HEK293 (cell line): Measurements from ENCODE around the gene OR2Y1.

ENCODE experiments used
- HOXA7 ChIP-seq: sonication (generic); formaldehyde crosslinking; IDR thresholded peaks from 2 replicates; pipeline ENCODE4 v1.8.1; 2022; ENCODE audit warnings: missing genetic modification reagents, borderline replicate concordance
- TCF7L2 ChIP-seq: IDR thresholded peaks from 2 replicates; pipeline ENCODE4 v1.6.1; 2011; ENCODE audit warnings: low read depth, mild to moderate bottlenecking, inconsistent platforms, low read length, moderate library complexity, borderline replicate concordance
- YY2 ChIP-seq: fragments of 450-650 bp; formaldehyde crosslinking; IDR thresholded peaks from 2 replicates; pipeline ENCODE4 v1.5.1; 2016; ENCODE audit warnings: missing biosample characterization, missing genetic modification characterization
- ZBTB8A ChIP-seq: fragments of 450-650 bp; formaldehyde crosslinking; IDR thresholded peaks from 2 replicates; pipeline ENCODE4 v1.5.1; 2016; ENCODE audit warnings: missing biosample characterization, missing genetic modification characterization
- ZFHX2 ChIP-seq: fragments of 450-650 bp; formaldehyde crosslinking; conservative IDR thresholded peaks from 2 replicates; pipeline ENCODE4 v1.5.1; 2016; ENCODE audit warnings: missing biosample characterization, missing genetic modification characterization
- ZNF121 ChIP-seq: fragments of 450-650 bp; formaldehyde crosslinking; IDR thresholded peaks from 2 replicates; pipeline ENCODE4 v1.5.1; 2016; ENCODE audit warnings: missing biosample characterization, missing genetic modification characterization
- ZNF302 ChIP-seq: fragments of 450-650 bp; formaldehyde crosslinking; IDR thresholded peaks from 2 replicates; pipeline ENCODE4 v1.5.1; 2016; ENCODE audit warnings: missing biosample characterization, missing genetic modification characterization, low read depth
- ZNF426 ChIP-seq: fragments of 450-650 bp; formaldehyde crosslinking; IDR thresholded peaks from 2 replicates; pipeline ENCODE4 v1.5.1; 2017; ENCODE audit warnings: missing biosample characterization, missing genetic modification characterization, mild to moderate bottlenecking, inconsistent platforms, moderate library complexity
- TF ChIP-seq, protein P1 (sequence below): fragments of 450-650 bp; formaldehyde crosslinking; IDR thresholded peaks from 2 replicates; pipeline ENCODE4 v1.5.1; 2016; ENCODE audit warnings: missing biosample characterization, missing genetic modification characterization
- TF ChIP-seq, protein P2 (sequence below): sonication (generic); formaldehyde crosslinking; IDR thresholded peaks from 2 replicates; pipeline ENCODE4 v1.8.1; 2022; ENCODE audit warnings: mild to moderate bottlenecking, moderate library complexity, missing genetic modification reagents
- TF ChIP-seq, protein P3 (sequence below): fragments of 450-650 bp; formaldehyde crosslinking; IDR thresholded peaks from 2 replicates; pipeline ENCODE4 v1.5.1; 2016; ENCODE audit warnings: missing biosample characterization, missing genetic modification characterization
- TF ChIP-seq, protein P4 (sequence below): fragments of 450-650 bp; formaldehyde crosslinking; IDR thresholded peaks from 2 replicates; pipeline ENCODE4 v1.5.1; 2016; ENCODE audit warnings: missing biosample characterization, missing genetic modification characterization

DNA sequence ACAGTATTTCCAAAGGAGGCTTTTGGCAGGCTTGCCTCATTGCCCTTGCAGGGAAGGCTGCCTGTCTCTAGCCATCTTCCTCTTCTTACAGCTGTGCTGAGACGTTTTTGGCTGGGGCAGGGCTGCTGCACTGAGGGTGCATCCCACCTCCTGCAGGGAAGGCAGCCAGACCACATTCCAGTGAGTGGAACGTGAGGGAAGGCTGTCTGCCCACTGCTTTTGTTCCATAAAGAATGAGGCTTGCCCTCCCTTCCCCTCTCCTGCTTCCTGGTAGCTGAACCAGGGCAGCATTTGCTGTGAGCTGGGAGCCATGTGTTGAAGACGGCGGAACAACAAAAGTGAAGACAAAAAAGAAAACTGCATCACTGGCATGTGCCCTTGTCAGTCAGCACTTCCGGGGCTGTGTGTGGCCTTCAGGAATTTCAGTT, 46.0 kb upstream of the OR2Y1 start:
- TF ChIP-seq, protein P1, sequence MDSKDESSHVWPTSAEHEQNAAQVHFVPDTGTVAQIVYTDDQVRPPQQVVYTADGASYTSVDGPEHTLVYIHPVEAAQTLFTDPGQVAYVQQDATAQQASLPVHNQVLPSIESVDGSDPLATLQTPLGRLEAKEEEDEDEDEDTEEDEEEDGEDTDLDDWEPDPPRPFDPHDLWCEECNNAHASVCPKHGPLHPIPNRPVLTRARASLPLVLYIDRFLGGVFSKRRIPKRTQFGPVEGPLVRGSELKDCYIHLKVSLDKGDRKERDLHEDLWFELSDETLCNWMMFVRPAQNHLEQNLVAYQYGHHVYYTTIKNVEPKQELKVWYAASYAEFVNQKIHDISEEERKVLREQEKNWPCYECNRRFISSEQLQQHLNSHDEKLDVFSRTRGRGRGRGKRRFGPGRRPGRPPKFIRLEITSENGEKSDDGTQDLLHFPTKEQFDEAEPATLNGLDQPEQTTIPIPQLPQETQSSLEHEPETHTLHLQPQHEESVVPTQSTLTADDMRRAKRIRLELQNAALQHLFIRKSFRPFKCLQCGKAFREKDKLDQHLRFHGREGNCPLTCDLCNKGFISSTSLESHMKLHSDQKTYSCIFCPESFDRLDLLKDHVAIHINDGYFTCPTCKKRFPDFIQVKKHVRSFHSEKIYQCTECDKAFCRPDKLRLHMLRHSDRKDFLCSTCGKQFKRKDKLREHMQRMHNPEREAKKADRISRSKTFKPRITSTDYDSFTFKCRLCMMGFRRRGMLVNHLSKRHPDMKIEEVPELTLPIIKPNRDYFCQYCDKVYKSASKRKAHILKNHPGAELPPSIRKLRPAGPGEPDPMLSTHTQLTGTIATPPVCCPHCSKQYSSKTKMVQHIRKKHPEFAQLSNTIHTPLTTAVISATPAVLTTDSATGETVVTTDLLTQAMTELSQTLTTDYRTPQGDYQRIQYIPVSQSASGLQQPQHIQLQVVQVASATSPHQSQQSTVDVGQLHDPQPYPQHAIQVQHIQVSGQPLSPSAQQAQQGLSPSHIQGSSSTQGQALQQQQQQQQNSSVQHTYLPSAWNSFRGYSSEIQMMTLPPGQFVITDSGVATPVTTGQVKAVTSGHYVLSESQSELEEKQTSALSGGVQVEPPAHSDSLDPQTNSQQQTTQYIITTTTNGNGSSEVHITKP: no peak
- TF ChIP-seq, protein P2, sequence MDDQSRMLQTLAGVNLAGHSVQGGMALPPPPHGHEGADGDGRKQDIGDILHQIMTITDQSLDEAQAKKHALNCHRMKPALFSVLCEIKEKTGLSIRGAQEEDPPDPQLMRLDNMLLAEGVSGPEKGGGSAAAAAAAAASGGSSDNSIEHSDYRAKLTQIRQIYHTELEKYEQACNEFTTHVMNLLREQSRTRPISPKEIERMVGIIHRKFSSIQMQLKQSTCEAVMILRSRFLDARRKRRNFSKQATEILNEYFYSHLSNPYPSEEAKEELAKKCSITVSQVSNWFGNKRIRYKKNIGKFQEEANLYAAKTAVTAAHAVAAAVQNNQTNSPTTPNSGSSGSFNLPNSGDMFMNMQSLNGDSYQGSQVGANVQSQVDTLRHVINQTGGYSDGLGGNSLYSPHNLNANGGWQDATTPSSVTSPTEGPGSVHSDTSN (CRISPR knock-in tag): no peak
- TF ChIP-seq TCF7L2 (no peak), YY2 (no peak), HOXA7 (CRISPR knock-in tag) (no peak), ZNF121 (tag by site-specific recombination) (no peak), ZNF426 (tag by site-specific recombination) (no peak), ZFHX2 (tag by site-specific recombination) (no peak), ZNF302 (no peak), ZBTB8A (tag by site-specific recombination) (no peak)
- TF ChIP-seq, protein P3, sequence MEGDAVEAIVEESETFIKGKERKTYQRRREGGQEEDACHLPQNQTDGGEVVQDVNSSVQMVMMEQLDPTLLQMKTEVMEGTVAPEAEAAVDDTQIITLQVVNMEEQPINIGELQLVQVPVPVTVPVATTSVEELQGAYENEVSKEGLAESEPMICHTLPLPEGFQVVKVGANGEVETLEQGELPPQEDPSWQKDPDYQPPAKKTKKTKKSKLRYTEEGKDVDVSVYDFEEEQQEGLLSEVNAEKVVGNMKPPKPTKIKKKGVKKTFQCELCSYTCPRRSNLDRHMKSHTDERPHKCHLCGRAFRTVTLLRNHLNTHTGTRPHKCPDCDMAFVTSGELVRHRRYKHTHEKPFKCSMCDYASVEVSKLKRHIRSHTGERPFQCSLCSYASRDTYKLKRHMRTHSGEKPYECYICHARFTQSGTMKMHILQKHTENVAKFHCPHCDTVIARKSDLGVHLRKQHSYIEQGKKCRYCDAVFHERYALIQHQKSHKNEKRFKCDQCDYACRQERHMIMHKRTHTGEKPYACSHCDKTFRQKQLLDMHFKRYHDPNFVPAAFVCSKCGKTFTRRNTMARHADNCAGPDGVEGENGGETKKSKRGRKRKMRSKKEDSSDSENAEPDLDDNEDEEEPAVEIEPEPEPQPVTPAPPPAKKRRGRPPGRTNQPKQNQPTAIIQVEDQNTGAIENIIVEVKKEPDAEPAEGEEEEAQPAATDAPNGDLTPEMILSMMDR (tag by site-specific recombination): no peak
- TF ChIP-seq, protein P4, sequence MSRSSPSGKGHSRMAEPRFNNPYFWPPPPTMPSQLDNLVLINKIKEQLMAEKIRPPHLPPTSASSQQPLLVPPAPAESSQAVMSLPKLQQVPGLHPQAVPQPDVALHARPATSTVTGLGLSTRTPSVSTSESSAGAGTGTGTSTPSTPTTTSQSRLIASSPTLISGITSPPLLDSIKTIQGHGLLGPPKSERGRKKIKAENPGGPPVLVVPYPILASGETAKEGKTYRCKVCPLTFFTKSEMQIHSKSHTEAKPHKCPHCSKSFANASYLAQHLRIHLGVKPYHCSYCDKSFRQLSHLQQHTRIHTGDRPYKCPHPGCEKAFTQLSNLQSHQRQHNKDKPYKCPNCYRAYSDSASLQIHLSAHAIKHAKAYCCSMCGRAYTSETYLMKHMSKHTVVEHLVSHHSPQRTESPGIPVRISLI (tag by site-specific recombination): no peak
